ENCODE results near the gene TMEM63A.
"Not testable (repeated sequence)": the region's sequence is repeated elsewhere in the genome, so short reads cannot be mapped to it uniquely, and the experiment has no call there.

Gene TMEM63A

DNA sequence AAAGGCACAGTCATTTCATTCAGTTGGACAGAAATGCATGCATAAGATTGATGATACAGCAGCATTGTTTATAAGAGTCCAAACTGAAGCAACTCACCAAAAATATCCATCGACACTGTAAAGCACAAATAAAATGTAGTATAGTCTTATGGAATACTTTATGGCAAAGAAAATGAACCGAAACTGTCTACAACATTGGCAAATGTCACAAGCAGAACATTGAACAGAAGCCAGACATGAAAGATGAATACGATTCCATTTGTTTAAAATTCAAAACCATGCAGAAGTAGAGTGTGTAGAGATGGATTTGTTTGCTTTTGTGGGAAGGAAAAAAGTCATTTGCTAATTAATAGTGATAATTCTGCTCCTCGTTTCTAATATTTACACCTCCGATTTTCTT, 14.3 kb upstream of the TMEM63A start:
- Histone ChIP-seq H3K4me2 (no peak overlapping the region), H3K27me3 (no peaks in the 10 kb centered on the region), H3K9ac (no peak overlapping the region), H3K27ac (no peak overlapping the region), H3K36me3 (no peaks in the 10 kb centered on the region), H3K4me3 (no peak overlapping the region), H4K20me1 (no peaks in the 10 kb centered on the region), H3K4me1 (peaks cover 13% of the 10 kb centered on the region), H3K9me3 (no peaks in the 10 kb centered on the region)
- TF ChIP-seq Cebpa-rat (IDR thresholded peaks at IDR 0.05), result no peak

DNA sequence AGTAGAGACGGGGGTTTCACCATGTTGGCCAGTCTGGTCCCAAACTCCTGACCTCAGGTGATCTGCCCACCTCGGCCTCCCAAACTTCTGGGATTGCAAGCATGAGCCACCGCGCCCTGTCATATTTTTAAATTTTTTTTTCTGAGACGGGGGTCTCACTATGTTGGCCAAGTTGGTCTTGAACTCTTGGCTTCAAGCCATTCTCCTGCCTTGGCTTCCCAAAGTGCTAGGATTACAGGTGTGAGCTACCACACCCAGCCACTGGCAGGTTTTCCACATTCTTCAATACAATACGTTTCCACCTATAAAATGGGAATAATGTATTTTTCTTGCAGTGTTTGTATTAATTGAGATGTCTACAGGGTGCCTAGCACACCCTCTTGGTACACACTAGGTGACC, 10.1 kb upstream of the TMEM63A start:
- Histone ChIP-seq H3K4me1 (peaks cover 20% of the 10 kb centered on the region), H3K9me3 (no peaks in the 10 kb centered on the region), H3K36me3 (no peaks in the 10 kb centered on the region), H3K27me3 (peaks cover under 1% of the 10 kb centered on the region; the same call in 1 of the 2 replicates), H3K9ac (no peak overlapping the region), H4K20me1 (no peaks in the 10 kb centered on the region), H3K4me3 (no peak overlapping the region), H3K4me2 (no peak overlapping the region), H3K27ac (no peak overlapping the region)
- no peak for TF ChIP-seq Cebpa-rat (IDR thresholded peaks at IDR 0.05)

DNA sequence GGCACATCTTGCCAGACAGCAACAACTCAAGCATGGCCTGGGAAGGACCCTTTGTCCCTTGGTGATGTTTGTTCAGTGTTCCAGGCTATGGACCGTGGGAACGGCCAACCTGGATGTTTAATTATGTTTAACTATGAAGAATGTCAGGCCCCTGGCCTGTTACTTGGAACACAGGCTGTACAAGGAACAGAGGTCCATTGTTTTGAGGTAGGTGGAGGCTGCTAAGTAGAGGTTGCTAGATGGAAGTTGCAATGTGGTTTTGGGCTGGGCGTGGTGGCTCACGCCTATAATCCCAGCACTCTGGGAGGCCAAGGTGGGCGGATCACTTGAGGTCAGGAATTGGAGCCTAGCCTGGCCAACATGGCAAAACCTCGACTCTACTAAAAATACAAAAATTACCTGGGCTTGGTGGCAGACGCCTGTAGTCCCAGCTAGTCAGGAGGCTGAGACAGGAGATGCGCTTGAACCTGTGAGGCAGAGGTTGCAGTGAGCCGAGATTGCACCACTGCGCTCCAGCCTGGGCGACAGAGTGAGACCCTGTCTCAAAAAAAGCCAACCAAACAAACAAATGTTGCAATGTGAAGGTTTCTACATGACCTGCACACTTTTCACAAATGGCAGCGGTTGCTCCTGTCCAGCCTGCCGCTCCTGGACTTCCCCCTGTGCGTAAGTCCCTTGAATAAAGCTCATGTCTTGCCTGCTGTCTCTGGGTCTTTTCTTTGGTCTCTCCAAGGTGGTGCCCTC, 9.2 kb upstream of the TMEM63A start:
- TF ChIP-seq Cebpa-rat (IDR thresholded peaks at IDR 0.05), result no peak

DNA sequence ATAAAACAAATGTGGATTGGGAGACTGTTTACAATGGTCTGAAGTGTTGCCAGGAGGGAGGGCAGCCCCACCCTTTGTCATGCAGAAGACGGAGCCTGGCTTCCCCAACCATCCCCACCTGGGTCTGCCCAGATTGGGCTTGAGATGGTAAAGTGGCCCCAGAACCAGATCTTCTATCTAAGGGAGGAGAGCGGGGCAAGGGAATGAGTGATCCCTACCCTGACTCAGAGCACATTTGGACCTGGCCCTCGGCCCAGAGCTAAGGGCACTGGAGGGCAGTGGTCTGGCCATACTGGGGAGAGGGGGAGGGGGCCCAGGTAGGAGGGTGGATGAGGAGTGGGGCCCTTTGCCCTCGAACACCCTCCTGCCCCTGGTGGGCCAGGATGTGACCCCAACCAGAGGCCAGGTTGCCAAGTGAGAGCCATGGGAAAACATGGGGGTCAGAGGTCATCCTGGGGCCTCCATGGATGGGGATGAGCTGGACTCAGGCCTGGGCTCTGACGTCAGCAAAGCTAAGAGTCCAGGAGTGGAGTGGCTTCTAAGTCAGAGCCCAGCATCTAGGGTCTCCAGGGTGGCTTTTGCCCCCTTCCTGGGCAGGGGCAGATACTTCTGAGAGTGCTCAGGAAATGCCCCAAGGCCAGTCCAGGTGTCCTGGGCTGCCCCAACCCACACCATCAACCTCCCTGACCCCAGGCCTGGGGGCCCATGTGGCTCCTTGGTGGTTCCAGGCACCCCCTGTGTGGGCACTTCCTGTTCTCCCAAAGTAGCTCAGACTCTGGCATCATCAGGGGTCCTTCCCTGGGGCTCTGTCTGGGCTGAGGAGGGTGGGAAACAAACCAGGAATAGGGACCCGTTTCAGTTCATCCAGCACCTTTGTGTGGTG, 8.4 kb upstream of the TMEM63A start:
- Histone ChIP-seq H3K27me3 (peaks cover 12% of the 10 kb centered on the region; the same call in 1 of the 2 replicates), H3K4me3 (no peak overlapping the region), H3K9me3 (no peaks in the 10 kb centered on the region), H3K27ac (no peak overlapping the region), H3K36me3 (no peaks in the 10 kb centered on the region), H3K4me1 (peaks cover 14% of the 10 kb centered on the region), H4K20me1 (no peaks in the 10 kb centered on the region), H3K9ac (no peak overlapping the region), H3K4me2 (no peak overlapping the region)
- TF ChIP-seq Cebpa-rat (IDR thresholded peaks at IDR 0.05), result no peak

More for the DNA sequence above, 9.2 kb upstream of the TMEM63A start:
- no peak overlapping the region for H3K9ac ChIP-seq
- peaks cover 10% of the 10 kb centered on the region; the same call in 1 of the 2 replicates for H3K27me3 ChIP-seq
- H3K4me1 ChIP-seq, result peaks cover 14% of the 10 kb centered on the region
- no peak overlapping the region for H3K27ac ChIP-seq
- no peaks in the 10 kb centered on the region for H3K36me3 ChIP-seq
- no peaks in the 10 kb centered on the region for H4K20me1 ChIP-seq
- H3K4me2 ChIP-seq, result no peak overlapping the region
- no peak overlapping the region for H3K4me3 ChIP-seq
- no peaks in the 10 kb centered on the region for H3K9me3 ChIP-seq

DNA sequence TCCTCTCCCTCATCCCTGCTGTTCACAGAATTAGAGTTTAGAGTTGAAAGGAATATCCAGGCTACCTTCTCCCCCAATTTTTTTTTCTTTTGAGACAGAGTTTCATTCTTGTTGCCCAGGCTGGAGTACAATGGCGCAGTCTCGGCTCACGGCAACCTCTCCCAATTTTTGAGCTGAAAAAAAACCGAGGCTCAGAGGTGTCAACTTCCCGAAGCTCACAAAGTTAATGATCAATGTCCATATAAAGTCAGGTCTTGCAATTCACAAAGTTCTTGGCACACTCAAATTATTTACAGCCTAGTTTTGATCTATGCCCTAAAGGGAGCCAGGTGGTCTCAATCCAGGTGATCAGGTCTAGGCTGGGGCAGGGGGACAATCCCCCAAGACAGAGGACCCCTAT, 7.6 kb upstream of the TMEM63A start:
- H3K36me3 ChIP-seq, result no peaks in the 10 kb centered on the region
- no peaks in the 10 kb centered on the region for H3K9me3 ChIP-seq
- H3K4me3 ChIP-seq, result no peak overlapping the region
- H3K4me1 ChIP-seq, result peaks cover 14% of the 10 kb centered on the region
- H4K20me1 ChIP-seq, result no peaks in the 10 kb centered on the region
- no peak overlapping the region for H3K4me2 ChIP-seq
- no peak for TF ChIP-seq Cebpa-rat (IDR thresholded peaks at IDR 0.05)
- no peak overlapping the region for H3K9ac ChIP-seq
- H3K27ac ChIP-seq, result no peak overlapping the region
- peaks cover 12% of the 10 kb centered on the region; the same call in 1 of the 2 replicates for H3K27me3 ChIP-seq

DNA sequence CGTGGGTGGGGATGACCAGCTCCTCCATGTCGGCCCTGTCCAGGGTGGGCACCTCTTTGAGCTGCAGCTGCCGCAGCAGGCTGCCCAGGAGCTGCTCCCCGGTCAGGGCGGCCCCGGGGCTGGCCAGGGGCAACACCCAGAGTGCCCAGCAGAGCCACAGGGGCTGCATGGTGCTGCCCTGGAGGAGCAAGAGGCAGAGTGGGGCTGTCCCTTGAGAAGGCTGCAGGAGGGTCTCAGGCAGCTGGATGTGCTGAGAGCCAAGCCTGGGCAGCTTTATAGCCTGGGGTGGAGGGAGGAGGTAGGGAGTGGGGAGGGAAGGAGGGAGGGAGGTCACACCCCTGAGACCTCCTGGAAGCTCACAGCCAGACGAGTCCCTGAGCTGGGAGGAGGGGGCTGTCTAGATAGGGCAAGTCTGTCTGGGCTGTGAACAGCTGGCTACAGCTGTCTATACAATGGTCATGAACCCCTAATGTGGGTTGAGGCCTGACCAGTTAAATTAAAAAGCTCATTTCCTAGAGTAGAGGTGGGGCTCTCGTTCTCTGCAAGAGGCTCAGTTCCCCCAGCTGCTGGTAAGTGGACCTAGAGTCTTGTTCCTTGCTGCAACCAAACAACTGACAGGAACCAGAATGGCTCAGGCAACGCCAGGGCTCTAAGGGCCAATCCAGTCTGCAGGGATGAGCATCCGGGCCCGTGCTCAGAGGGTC, 6.9 kb upstream of the TMEM63A start, which contains the start of gene LEFTY1:
Gene LEFTY1, minus strand, starts transcription at position 249 of the 704 bp plus-strand sequence. Its CDS starts 80 bp downstream, at position 169.
- TF ChIP-seq Cebpa-rat (IDR thresholded peaks at IDR 0.05), result no peak
- H3K27ac ChIP-seq, result no peak within 1 kb of the TSS
- H3K36me3 ChIP-seq, result no peaks in the 10 kb centered on the region
- H3K4me1 ChIP-seq, result peaks cover 14% of the 10 kb centered on the region
- no peak within 1 kb of the TSS for H3K9ac ChIP-seq
- peaks cover 14% of the 10 kb centered on the region for H3K27me3 ChIP-seq
- peak within 1 kb of the TSS; percentile 42 for H3K4me2 ChIP-seq
- no peaks in the 10 kb centered on the region for H4K20me1 ChIP-seq
- H3K4me3 ChIP-seq, result no peak within 1 kb of the TSS
- no peaks in the 10 kb centered on the region for H3K9me3 ChIP-seq

DNA sequence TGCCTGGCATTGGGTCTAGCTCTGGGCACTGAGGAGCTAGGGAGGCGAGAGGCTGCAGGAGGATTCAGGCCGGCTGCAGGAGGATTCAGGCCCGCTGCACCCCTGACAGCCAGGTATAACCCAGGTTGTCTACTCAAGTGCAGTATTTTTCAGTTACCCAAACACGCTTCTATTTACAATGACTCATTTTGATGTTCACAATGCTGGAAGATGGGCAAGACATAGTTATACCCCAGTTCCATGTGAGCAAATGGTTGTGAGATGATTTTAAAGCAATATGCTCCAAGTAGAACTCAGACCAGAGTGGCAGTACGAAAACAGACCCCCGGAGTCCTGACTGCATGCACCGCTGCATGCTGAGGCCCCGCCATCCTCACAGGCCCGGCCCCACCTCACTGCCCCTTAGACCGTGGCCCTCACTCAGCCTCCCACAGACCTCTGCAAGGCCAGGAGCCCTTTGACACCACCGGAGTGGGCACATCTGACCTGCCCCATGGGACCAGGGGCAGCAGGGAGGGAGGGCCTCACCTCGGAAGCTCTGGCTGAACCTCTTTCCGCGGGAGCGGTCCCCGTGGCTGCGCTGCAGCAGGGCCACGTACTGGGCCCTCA, 6.2 kb upstream of the TMEM63A start:
- no peaks in the 10 kb centered on the region for H3K9me3 ChIP-seq
- no peaks in the 10 kb centered on the region for H3K36me3 ChIP-seq
- peak overlapping the region; percentile 42 for H3K4me2 ChIP-seq
- peaks cover 20% of the 10 kb centered on the region for H3K4me1 ChIP-seq
- no peak overlapping the region for H3K4me3 ChIP-seq
- H4K20me1 ChIP-seq, result no peaks in the 10 kb centered on the region
- no peak overlapping the region for H3K9ac ChIP-seq
- H3K27me3 ChIP-seq, result peaks cover 20% of the 10 kb centered on the region
- H3K27ac ChIP-seq, result no peak overlapping the region
- no peak for TF ChIP-seq Cebpa-rat (IDR thresholded peaks at IDR 0.05)

DNA sequence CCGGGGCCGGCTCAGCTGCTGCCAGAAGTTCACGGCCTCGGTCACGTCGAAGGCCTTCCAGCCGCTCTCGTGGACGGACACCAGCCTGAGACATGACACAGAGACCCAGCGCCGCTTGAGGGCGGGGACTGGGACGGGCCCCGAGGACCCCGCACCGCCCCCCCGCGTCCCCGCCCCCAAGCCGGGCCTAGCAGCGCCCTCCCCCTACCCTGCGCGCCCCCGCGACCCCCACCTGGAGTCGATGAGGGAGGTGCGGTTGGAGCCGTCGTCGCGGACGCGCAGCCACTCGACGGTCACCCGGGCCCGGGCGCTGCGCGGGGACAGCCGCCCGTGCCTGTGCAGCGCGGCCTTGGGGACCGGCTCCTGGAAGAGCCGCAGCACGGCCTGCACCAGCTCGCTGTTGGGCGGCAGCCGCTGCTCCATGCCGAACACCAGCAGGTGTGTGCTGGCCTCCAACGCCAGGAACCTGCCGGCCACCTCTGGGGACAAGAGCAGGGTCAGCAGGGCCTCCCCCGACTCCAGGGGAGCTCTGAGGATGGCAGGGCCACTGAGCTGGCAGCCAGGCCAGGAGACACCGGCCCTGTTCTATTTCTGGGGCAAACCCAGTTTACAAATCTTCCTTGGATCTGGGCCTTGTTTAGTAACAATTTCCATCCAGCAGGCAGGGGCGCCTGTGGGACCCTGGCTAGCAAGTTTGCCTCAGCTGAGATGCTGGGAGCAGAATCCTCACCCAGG, 5.5 kb upstream of the TMEM63A start:
- H3K27me3 ChIP-seq, result peaks cover 27% of the 10 kb centered on the region
- H3K27ac ChIP-seq, H4K20me1 ChIP-seq, H3K9ac ChIP-seq, H3K4me3 ChIP-seq, H3K36me3 ChIP-seq, H3K4me2 ChIP-seq, H3K9me3 ChIP-seq: not testable (repeated sequence)
- peaks cover 27% of the 10 kb centered on the region for H3K4me1 ChIP-seq

DNA sequence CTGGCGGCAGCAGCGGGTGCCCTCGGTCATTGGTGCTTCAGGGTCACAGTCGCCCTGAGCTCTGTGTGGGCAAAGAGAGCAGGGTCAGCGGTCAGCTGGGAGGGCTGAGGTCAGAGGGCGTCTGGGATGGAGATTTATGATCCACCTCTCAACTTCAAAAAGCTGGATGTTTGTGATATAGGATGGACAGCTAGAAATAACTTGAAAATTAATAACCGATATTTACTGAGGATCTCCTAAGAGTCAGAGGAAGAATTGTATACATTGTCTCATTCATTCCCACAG, 4.8 kb upstream of the TMEM63A start:
- Histone ChIP-seq H3K27me3 (peaks cover 30% of the 10 kb centered on the region), H3K9ac (no peak overlapping the region), H4K20me1 (no peaks in the 10 kb centered on the region), H3K36me3 (no peaks in the 10 kb centered on the region), H3K4me1 (peaks cover 27% of the 10 kb centered on the region), H3K4me3 (no peak overlapping the region), H3K4me2 (no peak overlapping the region), H3K27ac (no peak overlapping the region), H3K9me3 (no peaks in the 10 kb centered on the region)
- TF ChIP-seq Cebpa-rat (IDR thresholded peaks at IDR 0.05), result no peak
